Stimulated activated CD8-positive, alpha-beta memory T cell treated with anti-CD3 and anti-CD28 coated beads, Interleukin-2, amount 100 ng/mL, for 48 hours (primary cell): Measurements from ENCODE around the gene SZT2.

Experiments used
- DNase-seq, 2 donors: peaks; one replicate each; pipeline ENCODE4 v3.0.0-alpha.2; 2020; ENCODE audit warnings: low read depth in 2 of 2

SZT2 gene

GRCh38 chr1:43441894-43442637 lies 52.4 kb downstream of the SZT2 start:
- no peak for DNase-seq

GRCh38 chr1:43442756-43443155 lies 53.1 kb downstream of the SZT2 start:
- no peak for DNase-seq

GRCh38 chr1:43443197-43443946 lies 53.7 kb downstream of the SZT2 start:
- no peak for DNase-seq

GRCh38 chr1:43444151-43444828 lies 54.6 kb downstream of the SZT2 start:
- no peak for DNase-seq

- DNase-seq: no peak
These were observed 55.1 kb downstream of the SZT2 start for GRCh38 chr1:43444836-43445235.

- DNase-seq: no peak
These were observed 56.1 kb downstream of the SZT2 start for GRCh38 chr1:43445606-43446387.

GRCh38 chr1:43446388-43446740 lies 56.7 kb downstream of the SZT2 start:
- no peak for DNase-seq

- DNase-seq: no peak
These were observed 57.5 kb downstream of the SZT2 start for GRCh38 chr1:43446881-43447835.

GRCh38 chr1:43447891-43448708 lies 58.4 kb downstream of the SZT2 start:
- no peak for DNase-seq

- no peak for DNase-seq
These were observed 59.4 kb downstream of the SZT2 start for GRCh38 chr1:43448955-43449707.

GRCh38 chr1:43449708-43450069 lies 60.0 kb downstream of the SZT2 start:
- no peak for DNase-seq

- DNase-seq: no peak
These were observed 60.7 kb downstream of the SZT2 start for GRCh38 chr1:43450251-43450941.

- no peak for DNase-seq
These were observed 61.5 kb downstream of the SZT2 start for GRCh38 chr1:43451157-43451591.

- DNase-seq: no peak
These were observed 62.2 kb downstream of the SZT2 start for GRCh38 chr1:43451701-43452532.

GRCh38 chr1:43452789-43453441 lies 63.2 kb downstream of the SZT2 start:
- DNase-seq: no peak

GRCh38 chr1:43453442-43454269 lies 64.0 kb downstream of the SZT2 start, which contains the start of gene HYI:
TSS of gene HYI (minus strand) at chr1:43453931. CDS start at chr1:43453793, 138 bp downstream.
- DNase-seq: peak; percentile 43 to 48
